HepG2 (cell line): ENCODE results near the gene ANP32B. TPM values are rescaled to one million over a fixed set of nuclear protein-coding genes. Genes with fewer than 3 reads are reported as not detected.
A peak's percentile ranks its signal among the peaks of the same experiment; 100 is the strongest.

Experiments
- AKAP8 ChIP-seq: sonication (generic); formaldehyde crosslinking; IDR thresholded peaks from 2 replicates; pipeline ENCODE4 v1.5.1; 2020; ENCODE audit warnings: mild to moderate bottlenecking, missing genetic modification reagents
- KDM4B ChIP-seq: sonication (generic); formaldehyde crosslinking; IDR thresholded peaks from 2 replicates; pipeline ENCODE4 v1.4.0; 2020; ENCODE audit warnings: missing genetic modification reagents
- KDM5A ChIP-seq: fragments of 200-600 bp; sonication (generic); IDR thresholded peaks from 2 replicates; pipeline ENCODE4 v1.7.0; 2018; ENCODE audit warnings: antibody characterized with exemption, mild to moderate bottlenecking, low read length, borderline replicate concordance
- MAF1 ChIP-seq: sonication (generic); formaldehyde crosslinking; IDR thresholded peaks from 2 replicates; pipeline ENCODE4 v1.5.0; 2020; ENCODE audit warnings: missing genetic modification reagents, borderline replicate concordance
- MXD4 ChIP-seq: IDR thresholded peaks from 2 replicates; pipeline ENCODE4 v1.6.1; 2016; ENCODE audit warnings: mild to moderate bottlenecking, missing biosample characterization, missing genetic modification reagents
- MYC ChIP-seq: sonication (generic); formaldehyde crosslinking; IDR thresholded peaks from 2 replicates; pipeline ENCODE4 v1.9.0; 2021; ENCODE audit warnings: missing genetic modification reagents, borderline replicate concordance
- NR2F6 ChIP-seq, 2 experiments: IDR thresholded peaks; 2 replicates each; pipeline ENCODE4 v1.6.1; 2016; ENCODE audit warnings: antibody characterized with exemption in 1 of 2, mild to moderate bottlenecking in 1 of 2
- SPEN ChIP-seq: sonication (generic); formaldehyde crosslinking; IDR thresholded peaks from 2 replicates; pipeline ENCODE4 v1.5.1; 2020; ENCODE audit warnings: low read depth, mild to moderate bottlenecking, missing genetic modification reagents
- ZNF142 ChIP-seq: sonication (generic); formaldehyde crosslinking; IDR thresholded peaks from 2 replicates; pipeline ENCODE4 v1.4.0; 2020; ENCODE audit warnings: missing genetic modification reagents
- ZNF224 ChIP-seq: sonication (generic); formaldehyde crosslinking; IDR thresholded peaks from 2 replicates; pipeline ENCODE4 v1.5.0; 2020; ENCODE audit warnings: mild to moderate bottlenecking, missing genetic modification reagents
- ZNF253 ChIP-seq: sonication (generic); formaldehyde crosslinking; IDR thresholded peaks from 2 replicates; pipeline ENCODE4 v1.8.0; 2022; ENCODE audit warnings: mild to moderate bottlenecking, missing genetic modification reagents, borderline replicate concordance
- ZNF337 ChIP-seq: sonication (generic); formaldehyde crosslinking; IDR thresholded peaks from 2 replicates; pipeline ENCODE4 v1.5.1; 2020; ENCODE audit warnings: missing genetic modification reagents, low read depth, mild to moderate bottlenecking, borderline replicate concordance
- ZSCAN20 ChIP-seq: sonication (generic); formaldehyde crosslinking; IDR thresholded peaks from 2 replicates; pipeline ENCODE4 v1.4.0; 2020; ENCODE audit warnings: missing genetic modification reagents, mild to moderate bottlenecking, borderline replicate concordance
- polyA plus RNA-seq, 8 experiments: library from polyadenylated mRNA; depleted of rRNA in 3 of 8; stranded (reverse) in 7 of 8; unstranded in 1 of 8; fragments of >200 nt; fragmentation: Illumina TruSeq in 4 of 8; extraction: Trizol in 4 of 8; gene quantifications; 2 replicates each; pipeline versions ENCODE4 v1.2.1 to v1.2.3, GENCODE V29; 2011 to 2016; ENCODE audit warnings: low read depth in 4 of 8, missing spikeins in 1 of 8, mixed read lengths in 1 of 8; ENCODE audit not compliant: insufficient read depth in 1 of 8
- total RNA-seq, 5 experiments: library from RNA; depleted of rRNA; stranded (reverse); fragments of >200 nt; fragmentation: Illumina TruSeq; extraction: Trizol; gene quantifications; 2 replicates each; pipeline ENCODE4 v1.2.3, GENCODE V29; 2016; ENCODE audit warnings: low read depth in 1 of 5
- TF ChIP-seq, protein P1 (sequence below): sonication (generic); formaldehyde crosslinking; IDR thresholded peaks from 2 replicates; pipeline ENCODE4 v1.5.1; 2020; ENCODE audit warnings: mild to moderate bottlenecking, missing genetic modification reagents, moderate library complexity
- TF ChIP-seq, protein P2 (sequence below): sonication (generic); formaldehyde crosslinking; IDR thresholded peaks from 2 replicates; pipeline ENCODE4 v1.8.1; 2023; ENCODE audit warnings: mild to moderate bottlenecking, inconsistent platforms, moderate library complexity, missing genetic modification reagents, borderline replicate concordance
- TF ChIP-seq, protein P3 (sequence below): sonication (generic); formaldehyde crosslinking; IDR thresholded peaks from 2 replicates; pipeline ENCODE4 v1.5.0; 2020; ENCODE audit warnings: missing genetic modification reagents
- TF ChIP-seq, protein P4 (sequence below): sonication (generic); formaldehyde crosslinking; IDR thresholded peaks from 2 replicates; pipeline ENCODE4 v1.8.0; 2022; ENCODE audit warnings: missing genetic modification reagents, mild to moderate bottlenecking, borderline replicate concordance

The ANP32B gene
- total and polyA plus RNA-seq, 2 of the 13 experiments (the other 11 are each of a cell fraction or from before 2014, with no cell fraction given): 22.1 to 37.5 TPM

GRCh38 chr9:98057138-98057799, 74.1 kb downstream of the ANP32B start (continued):
- 0 out of 2 replicates have a peak, but pooled peaks have one; percentile 3 for TF ChIP-seq ZNF142
- TF ChIP-seq, protein P1, sequence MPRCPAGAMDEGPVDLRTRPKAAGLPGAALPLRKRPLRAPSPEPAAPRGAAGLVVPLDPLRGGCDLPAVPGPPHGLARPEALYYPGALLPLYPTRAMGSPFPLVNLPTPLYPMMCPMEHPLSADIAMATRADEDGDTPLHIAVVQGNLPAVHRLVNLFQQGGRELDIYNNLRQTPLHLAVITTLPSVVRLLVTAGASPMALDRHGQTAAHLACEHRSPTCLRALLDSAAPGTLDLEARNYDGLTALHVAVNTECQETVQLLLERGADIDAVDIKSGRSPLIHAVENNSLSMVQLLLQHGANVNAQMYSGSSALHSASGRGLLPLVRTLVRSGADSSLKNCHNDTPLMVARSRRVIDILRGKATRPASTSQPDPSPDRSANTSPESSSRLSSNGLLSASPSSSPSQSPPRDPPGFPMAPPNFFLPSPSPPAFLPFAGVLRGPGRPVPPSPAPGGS (CRISPR knock-in tag): 0 out of 2 replicates have a peak, but pooled peaks have one; percentile 6
- TF ChIP-seq ZNF253 (CRISPR knock-in tag): no peak
- TF ChIP-seq MXD4 (CRISPR knock-in tag): no peak; the same call in 1 of the 2 replicates
- TF ChIP-seq, protein P2, sequence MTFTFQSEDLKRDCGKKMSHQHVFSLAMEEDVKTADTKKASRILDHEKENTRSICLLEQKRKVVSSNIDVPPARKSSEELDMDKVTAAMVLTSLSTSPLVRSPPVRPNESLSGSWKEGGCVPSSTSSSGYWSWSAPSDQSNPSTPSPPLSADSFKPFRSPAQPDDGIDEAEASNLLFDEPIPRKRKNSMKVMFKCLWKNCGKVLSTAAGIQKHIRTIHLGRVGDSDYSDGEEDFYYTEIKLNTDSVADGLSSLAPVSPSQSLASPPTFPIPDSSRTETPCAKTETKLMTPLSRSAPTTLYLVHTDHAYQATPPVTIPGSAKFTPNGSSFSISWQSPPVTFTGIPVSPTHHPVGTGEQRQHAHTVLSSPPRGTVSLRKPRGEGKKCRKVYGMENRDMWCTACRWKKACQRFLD (CRISPR knock-in tag): 0 out of 2 replicates have a peak, but pooled peaks have one; percentile 8
- TF ChIP-seq MAF1 (CRISPR knock-in tag): 0 out of 2 replicates have a peak, but pooled peaks have one; percentile 19
- no peak for TF ChIP-seq KDM4B (CRISPR knock-in tag)
- TF ChIP-seq ZNF337 (CRISPR knock-in tag): 0 out of 2 replicates have a peak, but pooled peaks have one; percentile 53
- 0 out of 2 replicates have a peak, but pooled peaks have one; percentile 47 for TF ChIP-seq KDM5A
- 0 out of 2 replicates have a peak, but pooled peaks have one; percentile 9 for TF ChIP-seq SPEN (CRISPR knock-in tag)
- no peak for TF ChIP-seq ZSCAN20 (CRISPR knock-in tag)
- TF ChIP-seq ZNF224 (CRISPR knock-in tag): no peak
- TF ChIP-seq, protein P3, sequence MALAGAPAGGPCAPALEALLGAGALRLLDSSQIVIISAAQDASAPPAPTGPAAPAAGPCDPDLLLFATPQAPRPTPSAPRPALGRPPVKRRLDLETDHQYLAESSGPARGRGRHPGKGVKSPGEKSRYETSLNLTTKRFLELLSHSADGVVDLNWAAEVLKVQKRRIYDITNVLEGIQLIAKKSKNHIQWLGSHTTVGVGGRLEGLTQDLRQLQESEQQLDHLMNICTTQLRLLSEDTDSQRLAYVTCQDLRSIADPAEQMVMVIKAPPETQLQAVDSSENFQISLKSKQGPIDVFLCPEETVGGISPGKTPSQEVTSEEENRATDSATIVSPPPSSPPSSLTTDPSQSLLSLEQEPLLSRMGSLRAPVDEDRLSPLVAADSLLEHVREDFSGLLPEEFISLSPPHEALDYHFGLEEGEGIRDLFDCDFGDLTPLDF (CRISPR knock-in tag): 0 out of 2 replicates have a peak, but pooled peaks have one; percentile 25
- TF ChIP-seq, protein P4, sequence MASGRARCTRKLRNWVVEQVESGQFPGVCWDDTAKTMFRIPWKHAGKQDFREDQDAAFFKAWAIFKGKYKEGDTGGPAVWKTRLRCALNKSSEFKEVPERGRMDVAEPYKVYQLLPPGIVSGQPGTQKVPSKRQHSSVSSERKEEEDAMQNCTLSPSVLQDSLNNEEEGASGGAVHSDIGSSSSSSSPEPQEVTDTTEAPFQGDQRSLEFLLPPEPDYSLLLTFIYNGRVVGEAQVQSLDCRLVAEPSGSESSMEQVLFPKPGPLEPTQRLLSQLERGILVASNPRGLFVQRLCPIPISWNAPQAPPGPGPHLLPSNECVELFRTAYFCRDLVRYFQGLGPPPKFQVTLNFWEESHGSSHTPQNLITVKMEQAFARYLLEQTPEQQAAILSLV (CRISPR knock-in tag): 0 out of 2 replicates have a peak, but pooled peaks have one; percentile 12
- TF ChIP-seq AKAP8 (CRISPR knock-in tag): no peak
- 0 out of 2 replicates have a peak, but pooled peaks have one; percentile 6 for TF ChIP-seq NR2F6 (IDR thresholded peaks at IDR 0.05)
- TF ChIP-seq NR2F6 (CRISPR knock-in tag; IDR thresholded peaks at IDR 0.05): no peak
- no peak for TF ChIP-seq MYC (CRISPR knock-in tag)
